ENCODE results near the gene HIF3A. TPM values are rescaled to one million over a fixed set of nuclear protein-coding genes. Genes with fewer than 3 reads are reported as not detected.

HIF3A gene
- total and polyA plus RNA-seq, 11 donors: 32.8 to 117 (median 63.4) TPM

DNA sequence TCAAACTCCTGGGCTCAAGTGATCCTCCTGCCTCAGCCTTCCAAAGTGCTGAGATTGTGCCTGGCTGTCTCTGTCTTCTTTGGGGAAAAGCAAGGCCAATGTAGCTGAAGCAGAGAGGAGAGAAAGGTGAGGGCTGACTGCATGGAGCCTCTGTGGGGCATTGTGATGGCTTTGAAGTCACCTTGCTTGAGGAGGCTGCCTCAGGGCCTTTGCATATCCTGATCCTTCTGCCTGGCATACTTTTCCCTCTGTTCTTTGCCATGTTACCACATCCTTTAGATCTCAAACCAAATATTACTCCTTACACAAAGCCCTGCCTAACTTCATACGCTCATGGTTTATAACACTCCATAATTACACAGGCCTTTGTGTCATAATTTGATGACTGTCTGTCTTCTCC, 40.6 kb downstream of the HIF3A start:
- Histone ChIP-seq H3K9me3 (no peaks in the 10 kb centered on the region), H3K4me1 (no peaks in the 10 kb centered on the region), H3K27ac (no peak overlapping the region), H3K36me3 (peaks cover 0 to 97% (median 78%) of the 10 kb centered on the region in 9 donors), H3K27me3 (no peaks in the 10 kb centered on the region), H3K4me3 (no peak overlapping the region)
- DNase-seq (no peak), ATAC-seq (no peak)
- intact Hi-C loops (cut with DNase I): no loop called here
- 95 to 100% (median 96%) methylated on average over 1 of the region's 1 CpG for WGBS, 4 donors
- TF ChIP-seq CTCF (IDR thresholded peaks at IDR 0.05) (no peak), POLR2A (IDR thresholded peaks at IDR 0.05) (no peak)

DNA sequence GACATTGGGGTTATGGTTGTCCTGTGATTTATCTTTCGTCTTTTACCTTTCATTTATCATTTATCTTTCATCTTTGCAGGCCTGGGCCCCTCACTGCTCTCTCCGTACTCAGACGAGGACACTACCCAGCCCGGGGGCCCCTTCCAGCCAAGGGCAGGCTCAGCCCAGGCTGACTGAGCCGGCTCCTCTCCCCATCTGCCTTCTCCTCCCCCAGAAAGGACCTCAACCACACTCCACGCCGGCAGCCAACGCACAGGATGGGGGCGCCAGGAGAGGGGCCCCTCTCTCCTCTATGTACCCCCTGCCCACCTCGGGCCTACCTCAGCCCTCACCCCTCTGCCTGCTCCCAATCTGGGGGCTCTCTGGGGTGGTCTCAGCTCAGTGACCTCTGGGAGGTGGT, 42.6 kb downstream of the HIF3A start:
- ATAC-seq: peak in 1 of 4 donors; percentile 8
- 66 to 73% (median 68%) methylated on average over 10 of the region's 10 CpGs for WGBS, 4 donors

DNA sequence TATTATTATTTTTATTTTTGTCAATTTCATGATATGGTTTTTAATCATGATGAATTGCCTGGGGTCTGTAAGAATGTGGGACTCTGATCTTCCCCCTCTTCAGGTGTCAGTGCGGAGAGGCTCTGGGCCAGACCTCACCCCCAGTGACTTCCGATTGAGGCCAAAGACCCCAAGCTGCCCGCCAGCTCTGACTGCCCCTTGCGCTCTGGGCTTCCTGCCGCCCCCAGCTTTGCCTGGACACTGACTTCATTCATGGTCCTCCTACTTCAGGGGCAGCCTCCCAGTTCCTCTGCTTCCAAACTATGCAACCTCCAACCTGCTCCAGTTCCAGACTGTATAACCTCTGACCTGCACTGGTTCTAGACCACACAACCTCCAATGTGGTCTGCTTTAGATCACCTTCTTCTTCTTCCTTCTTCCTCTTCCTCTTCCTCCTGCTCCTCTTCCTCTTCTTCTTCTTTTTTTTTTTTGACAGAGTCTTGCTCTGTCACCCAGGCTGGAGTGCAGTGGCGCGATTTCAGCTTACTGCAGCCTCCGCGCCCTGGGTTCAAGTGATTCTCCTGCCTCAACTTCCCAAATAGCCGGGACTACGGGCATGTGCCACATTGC, 43.3 kb downstream of the HIF3A start:
- Histone ChIP-seq H3K4me3 (no peak overlapping the region), H3K9me3 (no peaks in the 10 kb centered on the region), H3K36me3 (peaks cover 0 to 72% (median 63%) of the 10 kb centered on the region in 9 donors), H3K4me1 (no peaks in the 10 kb centered on the region), H3K27me3 (no peaks in the 10 kb centered on the region), H3K27ac (no peak overlapping the region)
- 93 to 98% (median 95%) methylated on average over 11 of the region's 11 CpGs for WGBS, 4 donors
- TF ChIP-seq POLR2A (IDR thresholded peaks at IDR 0.05) (no peak), CTCF (IDR thresholded peaks at IDR 0.05) (no peak)
- no peak for ATAC-seq
- intact Hi-C loops (cut with DNase I): loop anchor here in 2 of 10 donors (5.0 kb wide), 1 partner anchor 33 kb away; no protein-coding TSS in a partner anchor
- no peak for DNase-seq

More for the DNA sequence above, 42.6 kb downstream of the HIF3A start:
- Histone ChIP-seq H3K4me1 (no peaks in the 10 kb centered on the region), H3K9me3 (no peaks in the 10 kb centered on the region), H3K27ac (no peak overlapping the region), H3K36me3 (peaks cover 0 to 79% (median 70%) of the 10 kb centered on the region in 9 donors), H3K27me3 (no peaks in the 10 kb centered on the region), H3K4me3 (no peak overlapping the region)
- no peak for DNase-seq
- intact Hi-C loops (cut with DNase I): no loop called here
- TF ChIP-seq CTCF (IDR thresholded peaks at IDR 0.05): no peak
- TF ChIP-seq POLR2A (IDR thresholded peaks at IDR 0.05): no peak

DNA sequence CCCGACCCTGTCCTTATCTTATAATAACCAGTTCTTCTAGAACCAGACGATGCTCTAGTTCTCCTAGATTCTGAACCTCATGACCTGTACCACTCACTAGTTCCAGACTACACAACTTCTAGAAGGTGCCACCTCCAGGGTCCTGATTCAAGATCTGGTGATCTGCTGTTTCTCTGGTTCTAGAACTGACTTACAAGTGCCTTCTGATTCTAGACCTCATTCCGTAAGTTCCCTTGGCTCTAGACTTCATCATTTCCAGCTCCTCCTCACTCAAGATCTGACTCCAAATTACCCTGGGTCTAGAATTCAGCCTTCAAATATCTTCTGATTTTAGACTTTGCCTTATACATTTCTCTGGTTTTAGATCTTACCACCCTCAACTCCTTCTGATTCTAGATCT, 45.1 kb downstream of the HIF3A start:
- intact Hi-C loops (cut with DNase I): loop anchor here in 2 of 10 donors (5.0 kb wide), 1 partner anchor 35 kb away; no protein-coding TSS in a partner anchor
- H3K27ac ChIP-seq: peak overlapping the region in 1 of 12 donors; percentile 11
- ATAC-seq (no peak), DNase-seq (no peak)
- TF ChIP-seq POLR2A (IDR thresholded peaks at IDR 0.05) (no peak), CTCF (IDR thresholded peaks at IDR 0.05) (no peak)
- H3K4me3 ChIP-seq: no peak overlapping the region
- H3K36me3 ChIP-seq: peaks cover 0 to 54% (median 47%) of the 10 kb centered on the region in 9 donors
- WGBS, 4 donors: 78 to 88% (median 86%) methylated on average over 3 of the region's 3 CpGs
- H3K9me3 ChIP-seq: no peaks in the 10 kb centered on the region
- H3K4me1 ChIP-seq: peaks cover 0 to 8% (median 2%) of the 10 kb centered on the region in 12 donors
- no peaks in the 10 kb centered on the region for H3K27me3 ChIP-seq

All from heart left ventricle (tissue), 16 donors.